GM12878 (cell line): ENCODE results near the gene CSF2. TPM values are rescaled to one million over a fixed set of nuclear protein-coding genes. Genes with fewer than 3 reads are reported as not detected.

Experiments used
- ATAC-seq: fragments of 200-7000 bp; cut with Tn5 transposase; 3 replicates; pipeline ENCODE4 v1.9.1; 2020; ENCODE audit warnings: mild to moderate bottlenecking, moderate library complexity
- BruUV-seq: library from RNA; stranded (reverse); fragments of 400-500 nt; replicated peaks from 2 replicates; lab custom pipeline; 2021; lab: Mats Ljungman, UMichigan
- CTCF ChIA-PET: fragments of 300-600 bp; sonication (Branson Sonifier 250); formaldehyde crosslinking; extraction: SDS; loops from one replicate; lab custom pipeline; 2021; ENCODE audit warnings: inconsistent platforms; lab: Yijun Ruan, JAX
- POLR2A ChIA-PET: fragments of 350-600 bp; formaldehyde crosslinking; extraction: SDS; loops from one replicate; lab custom pipeline; 2021; ENCODE audit warnings: inconsistent platforms; lab: Charles Lee
- RAD21 ChIA-PET: fragments of 300-600 bp; sonication (Branson Sonifier 250); formaldehyde crosslinking; loops from one replicate; lab custom pipeline; 2023; ENCODE audit warnings: antibody characterized with exemption; ENCODE audit not compliant: unreplicated experiment; lab: Charles Lee
- SMC1A ChIA-PET: fragments of 300-600 bp; sonication (Branson Sonifier 250); formaldehyde crosslinking; loops from one replicate; lab custom pipeline; 2023; ENCODE audit not compliant: unreplicated experiment, uncharacterized antibody; lab: Charles Lee
- DNase-seq: peaks from one replicate; pipeline ENCODE4 v3.0.0-alpha.2; 2011; ENCODE audit warnings: low read depth, low spot score
- FAIRE-seq: peaks from 3 replicates; lab custom pipeline; 2011; peaks lifted over from hg19 to GRCh38; lab: Jason Lieb, UNC
- H2AFZ ChIP-seq: 2 replicates; pipeline ENCODE4 v1.6.0; 2011; ENCODE audit warnings: low read depth, low read length, control low read depth; ENCODE audit not compliant: control insufficient read depth
- H3K27ac ChIP-seq: 2 replicates; pipeline ENCODE4 v1.5.1; 2011; ENCODE audit warnings: control low read depth; ENCODE audit not compliant: control insufficient read depth, insufficient read depth
- H3K27me3 ChIP-seq, 2 experiments: replicated peaks in 1 of 2; 2 replicates each; pipeline versions ENCODE4 v1.6.0 to v1.6.1; 2011; ENCODE audit warnings: low read length in 1 of 2; ENCODE audit not compliant: control insufficient read depth in 2 of 2, insufficient read depth in 2 of 2
- H3K36me3 ChIP-seq, 2 experiments: 2 replicates each; pipeline ENCODE4 v1.5.1; 2011; ENCODE audit warnings: low read length in 1 of 2; ENCODE audit not compliant: control insufficient read depth in 2 of 2, insufficient read depth in 2 of 2
- H3K4me1 ChIP-seq: 2 replicates; pipeline ENCODE4 v1.6.1; 2011; ENCODE audit warnings: mild to moderate bottlenecking, low read length, moderate library complexity, mixed read lengths; ENCODE audit not compliant: control insufficient read depth, insufficient read depth
- H3K4me2 ChIP-seq: 2 replicates; pipeline ENCODE4 v1.6.0; 2011; ENCODE audit warnings: control low read depth; ENCODE audit not compliant: control insufficient read depth, insufficient read depth
- H3K4me3 ChIP-seq: fragments of 200-600 bp; sonication (generic); 2 replicates; pipeline ENCODE4 v1.5.1; 2016
- H3K79me2 ChIP-seq: 2 replicates; pipeline ENCODE4 v1.6.0; 2011; ENCODE audit warnings: low read length; ENCODE audit not compliant: control insufficient read depth, insufficient read depth
- H3K9ac ChIP-seq: 2 replicates; pipeline ENCODE4 v1.8.0; 2011; ENCODE audit warnings: low read length, control low read depth, mixed read lengths; ENCODE audit not compliant: control insufficient read depth, insufficient read depth
- H3K9me3 ChIP-seq: replicated peaks from 3 replicates; pipeline ENCODE4 v1.5.1; 2011; ENCODE audit warnings: mild to moderate bottlenecking, low read length; ENCODE audit not compliant: control insufficient read depth, insufficient read depth
- H4K20me1 ChIP-seq: 2 replicates; pipeline ENCODE4 v1.6.0; 2011; ENCODE audit not compliant: control insufficient read depth, insufficient read depth
- BHLHE40 ChIP-seq, 2 experiments: fragments of 450-650 bp in 1 of 2; IDR thresholded peaks; 2 replicates each; pipeline ENCODE4 v1.6.1; 2011 to 2017; ENCODE audit warnings: low read depth in 2 of 2, borderline replicate concordance in 1 of 2, improper control_type of control experiment in 1 of 2, low read length in 1 of 2, mild to moderate bottlenecking in 1 of 2
- BMI1 ChIP-seq: fragments of 450-650 bp; IDR thresholded peaks from 2 replicates; pipeline ENCODE4 v1.6.1; 2016; ENCODE audit warnings: mild to moderate bottlenecking, moderate library complexity, borderline replicate concordance
- BRCA1 ChIP-seq: IDR thresholded peaks from 2 replicates; pipeline ENCODE4 v1.6.1; 2011; ENCODE audit warnings: low read depth, low read length, improper control_type of control experiment
- CREM ChIP-seq: IDR thresholded peaks from 2 replicates; pipeline ENCODE4 v1.6.1; 2014; ENCODE audit warnings: antibody characterized with exemption, low read depth
- EED ChIP-seq: sonication (generic); IDR thresholded peaks from 2 replicates; pipeline ENCODE4 v1.6.1; 2016; ENCODE audit warnings: antibody characterized with exemption, low read depth
- ETV6 ChIP-seq, 2 experiments: fragments of 450-650 bp in 1 of 2; IDR thresholded peaks in 1 of 2; conservative IDR thresholded peaks in 1 of 2; 2 replicates each; pipeline ENCODE4 v1.6.1; 2014; ENCODE audit warnings: antibody characterized with exemption in 1 of 2, borderline replicate concordance in 1 of 2, low read depth in 1 of 2, mild to moderate bottlenecking in 1 of 2, moderate library complexity in 1 of 2
- EZH2 ChIP-seq: IDR thresholded peaks from 2 replicates; pipeline ENCODE4 v1.6.1; 2012; ENCODE audit warnings: low read depth, mild to moderate bottlenecking, control low read depth, inconsistent platforms, low read length, borderline replicate concordance; ENCODE audit not compliant: control insufficient read depth
- HDAC2 ChIP-seq: fragments of 200-600 bp; sonication (generic); IDR thresholded peaks from 2 replicates; pipeline ENCODE4 v1.6.1; 2017
- HDAC6 ChIP-seq: fragments of 200-600 bp; sonication (generic); IDR thresholded peaks from one replicate; pipeline ENCODE4 v1.8.0; 2017; ENCODE audit warnings: antibody characterized with exemption; ENCODE audit not compliant: unreplicated experiment
- NR2F1 ChIP-seq: fragments of 450-650 bp; conservative IDR thresholded peaks from 2 replicates; pipeline ENCODE4 v1.6.1; 2017; ENCODE audit warnings: mild to moderate bottlenecking
- PAX5 ChIP-seq: IDR thresholded peaks from 2 replicates; pipeline ENCODE4 v1.6.1; 2011; ENCODE audit warnings: low read depth, low read length, borderline replicate concordance
- POLR2A ChIP-seq: IDR thresholded peaks from 2 replicates; pipeline ENCODE4 v1.6.1; 2011; ENCODE audit warnings: low read depth, mild to moderate bottlenecking, low read length
- POLR2AphosphoS2 ChIP-seq: IDR thresholded peaks from 2 replicates; pipeline ENCODE4 v1.6.1; 2011; ENCODE audit warnings: low read depth, mild to moderate bottlenecking, low read length, improper control_type of control experiment, moderate library complexity
- POU2F2 ChIP-seq: IDR thresholded peaks from 3 replicates; pipeline ENCODE4 v1.6.1; 2011; ENCODE audit warnings: low read depth, mild to moderate bottlenecking, low read length, borderline replicate concordance
- RAD21 ChIP-seq: IDR thresholded peaks from 2 replicates; pipeline ENCODE4 v1.6.1; 2011; ENCODE audit warnings: mild to moderate bottlenecking, low read depth, low read length, moderate library complexity; ENCODE audit not compliant: insufficient read depth
- RUNX3 ChIP-seq: IDR thresholded peaks from 2 replicates; pipeline ENCODE4 v1.6.1; 2012; ENCODE audit warnings: low read length, inconsistent platforms
- SMC3 ChIP-seq: IDR thresholded peaks from 2 replicates; pipeline ENCODE4 v1.6.1; 2011; ENCODE audit warnings: low read length, improper control_type of control experiment, borderline replicate concordance
- STAT1 ChIP-seq: fragments of 450-650 bp; conservative IDR thresholded peaks from 2 replicates; pipeline ENCODE4 v1.6.1; 2014; ENCODE audit warnings: antibody characterized with exemption, mild to moderate bottlenecking
- TBL1XR1 ChIP-seq: IDR thresholded peaks from 2 replicates; pipeline ENCODE4 v1.6.1; 2012; ENCODE audit warnings: low read depth, low read length, improper control_type of control experiment
- YY1 ChIP-seq: IDR thresholded peaks from 2 replicates; pipeline ENCODE4 v1.6.1; 2011; ENCODE audit warnings: low read depth, mild to moderate bottlenecking, low read length
- ZSCAN29 ChIP-seq: fragments of 450-650 bp; IDR thresholded peaks from 2 replicates; pipeline ENCODE4 v1.6.1; 2017; ENCODE audit warnings: mild to moderate bottlenecking, moderate library complexity
- WGBS: methylation state at CpG from one replicate; pipeline ENCODE4 v1.1.6; 2016; ENCODE audit warnings: low lambda C conversion rate; ENCODE audit not compliant: insufficient replicate concordance, insufficient coverage; ENCODE audit errors: missing lambda C conversion rate; 5-methylcytosine and 5-hydroxymethylcytosine counted together
- in situ Hi-C: fragments of 300-500 bp; cut with MboI; formaldehyde crosslinking; loops from 9 replicates; pipeline ENCODE4 v1.14.3; 2018; ENCODE audit warnings: mixed read lengths
- intact Hi-C: fragments of 100-400 bp; cut with micrococcal nuclease; formaldehyde crosslinking; loops from one replicate; pipeline ENCODE4 v1.14.2; 2022; ENCODE audit not compliant: unreplicated experiment
- polyA plus RNA-seq, 11 experiments: library from polyadenylated mRNA; depleted of rRNA in 4 of 11; unstranded in 6 of 11; stranded (reverse) in 5 of 11; fragments of >200 nt; fragmentation: Nextera tagmentation in 4 of 11; fragmentation: Illumina TruSeq in 1 of 11; extraction: Ambion mirVana in 4 of 11; extraction: Trizol in 1 of 11; gene quantifications; 1 replicate in 1 of 11; 2 replicates in 10 of 11; pipeline versions ENCODE4 v1.2.1 to v1.2.3, GENCODE V29; 2011 to 2016; ENCODE audit warnings: inconsistent platforms in 2 of 11, missing spikeins in 2 of 11, low read depth in 1 of 11
- total RNA-seq, 4 experiments: library from RNA; depleted of rRNA in 3 of 4; stranded (reverse); fragments of >200 nt in 3 of 4; fragmentation: Illumina TruSeq in 1 of 4; extraction: Trizol in 1 of 4; gene quantifications; 2 replicates each; pipeline versions ENCODE4 v1.2.1 to v1.2.3, GENCODE V29; 2013 to 2021
- TF ChIP-seq, protein P1 (sequence below): fragments of 450-650 bp; IDR thresholded peaks from 2 replicates; pipeline ENCODE4 v1.6.1; 2016; ENCODE audit warnings: mild to moderate bottlenecking
- TF ChIP-seq, protein P2 (sequence below): fragments of 450-650 bp; IDR thresholded peaks from 2 replicates; pipeline ENCODE4 v1.6.1; 2016; ENCODE audit warnings: mild to moderate bottlenecking

CSF2 gene
- total and polyA plus RNA-seq, 10 of the 15 experiments (the other 5 are each of a cell fraction or from before 2014, with no cell fraction given), result 0.15 to 2.0 (median 0.69) TPM; not detected in 2

DNA sequence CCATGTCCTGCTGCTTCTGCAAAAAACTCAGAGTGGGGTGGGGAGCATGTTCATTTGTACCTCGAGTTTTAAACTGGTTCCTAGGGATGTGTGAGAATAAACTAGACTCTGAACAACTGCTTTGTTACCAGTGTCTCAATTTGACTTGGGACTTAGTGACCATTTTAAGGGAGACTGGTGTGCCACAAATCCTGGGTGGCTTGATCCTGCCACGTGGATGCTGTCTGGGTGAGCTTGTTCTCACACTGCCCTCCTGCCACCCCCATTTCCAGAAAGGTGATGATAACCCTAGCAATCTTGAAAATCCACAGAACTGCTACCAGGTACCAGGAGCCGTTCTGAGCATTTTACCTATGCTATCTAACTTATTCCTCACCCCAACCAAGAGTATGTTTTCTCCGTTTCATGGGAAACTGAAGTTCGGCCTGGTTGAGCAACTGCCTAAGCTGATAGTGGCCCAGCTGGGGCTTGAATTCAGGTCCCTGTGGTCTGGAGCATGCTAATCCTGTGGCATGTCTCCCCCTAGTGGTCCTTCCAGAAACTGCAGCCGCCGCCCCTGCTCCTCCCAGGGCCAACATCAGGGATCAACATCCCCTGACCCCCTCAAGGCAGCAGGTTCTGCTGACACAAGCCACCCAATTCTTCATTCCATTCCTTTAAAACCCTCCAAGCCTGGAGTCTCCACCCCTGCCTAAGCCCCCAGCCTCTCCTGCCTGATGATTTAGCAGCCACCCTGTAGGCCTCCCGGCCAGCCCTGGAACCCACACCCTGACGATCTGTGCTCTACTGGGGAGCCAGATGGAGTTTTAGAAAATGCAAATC is 10.3 kb upstream of the CSF2 start:
- ChIA-PET RAD21 (interaction anchor here (0.5 to 2.5 kb wide), 20 partner anchors 10 to 476 kb away, joined by 3 to 14 read pairs (median 3); partner anchors contain the start of gene CSF2), SMC1A (interaction anchor here (0.6 to 2.7 kb wide), 17 partner anchors 14 to 632 kb away, joined by 3 to 31 read pairs (median 3); no protein-coding TSS in a partner anchor), POLR2A (no interaction called here), CTCF (interaction anchor here (0.5 to 5.5 kb wide), 42 partner anchors 9 to 669 kb away, joined by 3 to 72 read pairs (median 4); partner anchors contain the start of genes P4HA2 and SLC22A5)
- intact Hi-C loops (loop anchor here (1.0 to 5.0 kb wide), 6 partner anchors 43 to 640 kb away; no protein-coding TSS in a partner anchor), in situ Hi-C loops (no loop called here)
- no peak overlapping the region for H3K27ac ChIP-seq
- no peak overlapping the region for H2AFZ ChIP-seq
- peak; percentile 75 for ATAC-seq
- no peak overlapping the region for H3K4me3 ChIP-seq
- H3K4me2 ChIP-seq, result no peak overlapping the region
- no peaks in the 10 kb centered on the region; a peak in 1 of 4 replicates for H3K27me3 ChIP-seq
- no TSS peak for BruUV-seq
- H3K9ac ChIP-seq, result no peak overlapping the region
- H3K9me3 ChIP-seq, result no peaks in the 10 kb centered on the region
- WGBS, result 19% methylated on average over 9 of the region's 9 CpGs
- DNase-seq, result peak; percentile 12
- H3K4me1 ChIP-seq, result no peaks in the 10 kb centered on the region; the same call in 1 of the 2 replicates
- peaks cover 5% of the 10 kb centered on the region; the same call in 1 of the 2 replicates for H4K20me1 ChIP-seq
- no peaks in the 10 kb centered on the region for H3K79me2 ChIP-seq
- FAIRE-seq, result peak; percentile 66
- H3K36me3 ChIP-seq, result no peaks in the 10 kb centered on the region
- TF ChIP-seq POLR2A (no peak), HDAC6 (no peak), POU2F2 (0 out of 3 replicates have a peak, but pooled peaks have one; percentile 54), BMI1 (no peak), RAD21 (peak; percentile 85), BRCA1 (no peak), STAT1 (no peak), PAX5 (no peak), EED (no peak), CREM (no peak), BHLHE40 (IDR thresholded peaks at IDR 0.05; ENCODE audit: borderline replicate concordance in 1 of 2, low read depth in 2 of 2, low read length in 1 of 2) (no peak), ZSCAN29 (no peak), POLR2AphosphoS2 (no peak), NR2F1 (no peak), HDAC2 (no peak), RUNX3 (peak; percentile 87), YY1 (peak; percentile 63; the same call in 1 of the 2 replicates), TBL1XR1 (no peak), SMC3 (peak; percentile 67), ETV6 (conservative IDR thresholded peaks at IDR 0.05 in 1 of 2, IDR thresholded peaks at IDR 0.05 in 1 of 2; ENCODE audit: borderline replicate concordance in 1 of 2, low read depth in 1 of 2) (no peak), EZH2 (no peak)
- TF ChIP-seq, protein P1, sequence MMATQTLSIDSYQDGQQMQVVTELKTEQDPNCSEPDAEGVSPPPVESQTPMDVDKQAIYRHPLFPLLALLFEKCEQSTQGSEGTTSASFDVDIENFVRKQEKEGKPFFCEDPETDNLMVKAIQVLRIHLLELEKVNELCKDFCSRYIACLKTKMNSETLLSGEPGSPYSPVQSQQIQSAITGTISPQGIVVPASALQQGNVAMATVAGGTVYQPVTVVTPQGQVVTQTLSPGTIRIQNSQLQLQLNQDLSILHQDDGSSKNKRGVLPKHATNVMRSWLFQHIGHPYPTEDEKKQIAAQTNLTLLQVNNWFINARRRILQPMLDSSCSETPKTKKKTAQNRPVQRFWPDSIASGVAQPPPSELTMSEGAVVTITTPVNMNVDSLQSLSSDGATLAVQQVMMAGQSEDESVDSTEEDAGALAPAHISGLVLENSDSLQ, result no peak
- TF ChIP-seq, protein P2, sequence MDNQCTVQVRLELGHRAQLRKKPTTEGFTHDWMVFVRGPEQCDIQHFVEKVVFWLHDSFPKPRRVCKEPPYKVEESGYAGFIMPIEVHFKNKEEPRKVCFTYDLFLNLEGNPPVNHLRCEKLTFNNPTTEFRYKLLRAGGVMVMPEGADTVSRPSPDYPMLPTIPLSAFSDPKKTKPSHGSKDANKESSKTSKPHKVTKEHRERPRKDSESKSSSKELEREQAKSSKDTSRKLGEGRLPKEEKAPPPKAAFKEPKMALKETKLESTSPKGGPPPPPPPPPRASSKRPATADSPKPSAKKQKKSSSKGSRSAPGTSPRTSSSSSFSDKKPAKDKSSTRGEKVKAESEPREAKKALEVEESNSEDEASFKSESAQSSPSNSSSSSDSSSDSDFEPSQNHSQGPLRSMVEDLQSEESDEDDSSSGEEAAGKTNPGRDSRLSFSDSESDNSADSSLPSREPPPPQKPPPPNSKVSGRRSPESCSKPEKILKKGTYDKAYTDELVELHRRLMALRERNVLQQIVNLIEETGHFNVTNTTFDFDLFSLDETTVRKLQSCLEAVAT, result no peak
